ENCODE data around the gene TTC36.

GRCh38 chr11:118485273-118485672 is 42.0 kb upstream of the TTC36 start:
- TF ChIP-seq EZH2phosphoT487 (IDR thresholded peaks at IDR 0.05) (no peak), CTCF (IDR thresholded peaks at IDR 0.05) (no peak)
